B cell (primary cell): Measurements from ENCODE around the gene CCDC78. TPM values are rescaled to one million over a fixed set of nuclear protein-coding genes. Genes with fewer than 3 reads are reported as not detected.

Experiments used
- ATAC-seq: fragments of 200-7000 bp; cut with Tn5 transposase; one replicate; pipeline ENCODE4 v1.10.0; 2021; ENCODE audit warnings: low read depth, mild to moderate bottlenecking, moderate number of reproducible peaks, moderate library complexity
- CTCF ChIA-PET: fragments of 350-600 bp; sonication (Branson Sonifier 250); formaldehyde crosslinking; loops from one replicate; lab custom pipeline; 2021; ENCODE audit warnings: antibody characterized with exemption, inconsistent platforms; lab: Charles Lee
- POLR2A ChIA-PET: fragments of 350-600 bp; sonication (Branson Sonifier 250); formaldehyde crosslinking; loops from one replicate; lab custom pipeline; 2021; ENCODE audit warnings: antibody characterized with exemption; lab: Charles Lee
- DNase-seq: peaks from one replicate; pipeline ENCODE4 v3.0.0; 2013
- H2AFZ ChIP-seq: 2 replicates; pipeline ENCODE4 v1.6.1; 2012; ENCODE audit warnings: mild to moderate bottlenecking, low read depth, low read length; ENCODE audit not compliant: insufficient read depth, poor library complexity, severe bottlenecking
- H3K27ac ChIP-seq, 2 donors: 1 replicate in 1 of 2; 2 replicates in 1 of 2; pipeline ENCODE4 v1.5.1; 2012 to 2013; ENCODE audit warnings: low read length in 2 of 2, mild to moderate bottlenecking in 2 of 2, moderate library complexity in 1 of 2
- H3K27me3 ChIP-seq, 4 experiments: fragments of 200-600 bp in 1 of 4; sonication (generic) in 1 of 4; replicated peaks in 1 of 4; 1 replicate in 2 of 4; 2 replicates in 2 of 4; pipeline versions ENCODE4 v1.6.1 to v1.7.0; 2013 to 2016; ENCODE audit warnings: low read length in 3 of 4, mild to moderate bottlenecking in 2 of 4, mixed read lengths in 1 of 4, moderate library complexity in 1 of 4; ENCODE audit not compliant: insufficient read depth in 4 of 4, control insufficient read depth in 3 of 4; ENCODE audit errors: control extremely low read depth in 1 of 4
- H3K36me3 ChIP-seq, 2 experiments: replicated peaks in 1 of 2; 1 replicate in 1 of 2; 2 replicates in 1 of 2; pipeline versions ENCODE4 v1.6.1 to v1.7.1; 2013; ENCODE audit warnings: low read length in 1 of 2; ENCODE audit not compliant: insufficient read depth in 2 of 2, control insufficient read depth in 1 of 2; ENCODE audit errors: control extremely low read depth in 1 of 2, extremely low read depth in 1 of 2
- H3K4me1 ChIP-seq, 2 donors: fragments of 200-600 bp in 1 of 2; sonication (generic) in 1 of 2; 1 replicate in 1 of 2; 2 replicates in 1 of 2; pipeline versions ENCODE4 v1.5.1 to v1.6.1; 2013 to 2017; ENCODE audit warnings: low read length in 2 of 2; ENCODE audit not compliant: control insufficient read depth in 2 of 2, insufficient read depth in 2 of 2
- H3K4me2 ChIP-seq: replicated peaks from 2 replicates; pipeline ENCODE3; 2012; ENCODE audit warnings: mild to moderate bottlenecking, low read depth, low read length; ENCODE audit not compliant: poor library complexity, severe bottlenecking
- H3K4me3 ChIP-seq, 5 experiments: fragments of 200-600 bp in 1 of 5; sonication (generic) in 1 of 5; 1 replicate in 3 of 5; 2 replicates in 2 of 5; pipeline versions ENCODE4 v1.5.1 to v1.7.0; 2011 to 2016; ENCODE audit warnings: low read length in 4 of 5, mild to moderate bottlenecking in 4 of 5, low read depth in 2 of 5, control low read depth in 1 of 5, moderate library complexity in 1 of 5; ENCODE audit not compliant: insufficient read depth in 1 of 5; ENCODE audit errors: control extremely low read depth in 1 of 5, extremely low read depth in 1 of 5
- H3K79me2 ChIP-seq: fragments of 200-600 bp; sonication (generic); one replicate; pipeline ENCODE4 v1.6.0; 2016; ENCODE audit warnings: low read length; ENCODE audit not compliant: control insufficient read depth, insufficient read depth
- H3K9ac ChIP-seq: fragments of 200-600 bp; sonication (generic); 2 replicates; pipeline ENCODE4 v1.6.1; 2017; ENCODE audit warnings: mild to moderate bottlenecking, low read length, moderate library complexity
- H3K9me3 ChIP-seq, 3 donors: one replicate each; pipeline versions ENCODE4 v1.6.1 to v1.7.1; 2013; ENCODE audit warnings: low read length in 2 of 3; ENCODE audit not compliant: control insufficient read depth in 2 of 3, insufficient read depth in 1 of 3; ENCODE audit errors: control extremely low read depth in 1 of 3
- H4K20me1 ChIP-seq: 2 replicates; pipeline ENCODE4 v1.6.0; 2012; ENCODE audit warnings: mild to moderate bottlenecking, low read length; ENCODE audit not compliant: insufficient read depth, control insufficient read depth, poor library complexity, severe bottlenecking
- H3K27ac Mint-ChIP-seq: one replicate; pipeline ENCODE4 v1.8.0; 2021; ENCODE audit warnings: mixed read lengths
- H3K27me3 Mint-ChIP-seq: one replicate; pipeline ENCODE4 v1.8.0; 2021; ENCODE audit warnings: mixed read lengths
- H3K4me1 Mint-ChIP-seq: one replicate; pipeline ENCODE4 v1.8.0; 2021; ENCODE audit warnings: mixed read lengths
- H3K4me3 Mint-ChIP-seq: one replicate; pipeline ENCODE4 v1.8.0; 2021; ENCODE audit warnings: mixed read lengths
- H3K9me3 Mint-ChIP-seq: one replicate; pipeline ENCODE4 v1.8.0; 2022; ENCODE audit warnings: mixed read lengths; ENCODE audit not compliant: insufficient read depth
- WGBS: methylation state at CpG from one replicate; pipeline ENCODE4 v1.1.5; 2013; ENCODE audit warnings: missing lambda C conversion rate; ENCODE audit not compliant: insufficient coverage; 5-methylcytosine and 5-hydroxymethylcytosine counted together
- intact Hi-C: fragments of 100-400 bp; cut with micrococcal nuclease; formaldehyde crosslinking; loops from one replicate; pipeline ENCODE4 v1.10.0; 2022
- polyA plus RNA-seq: library from polyadenylated mRNA; depleted of rRNA; stranded (reverse); fragments of >200 nt; gene quantifications from 2 replicates; pipeline ENCODE4 v1.2.3, GENCODE V29; 2012
- total RNA-seq, 2 donors: library from RNA; stranded (reverse); fragments of 120-200 nt in 1 of 2; gene quantifications; 1 replicate in 1 of 2; 2 replicates in 1 of 2; pipeline versions ENCODE4 v1.2.3 to v1.2.4, GENCODE V29; 2013 to 2022
- TF ChIP-seq, protein P1 (sequence below): fragments of 200-600 bp; IDR thresholded peaks from one replicate; pipeline ENCODE4 v1.8.0; 2022; ENCODE audit warnings: antibody characterized with exemption, mild to moderate bottlenecking

CCDC78 gene
- total and polyA plus RNA-seq, 2 donors (not counting 1 experiment from before 2014, with no cell fraction given): 11.8 to 34.2 TPM

DNA sequence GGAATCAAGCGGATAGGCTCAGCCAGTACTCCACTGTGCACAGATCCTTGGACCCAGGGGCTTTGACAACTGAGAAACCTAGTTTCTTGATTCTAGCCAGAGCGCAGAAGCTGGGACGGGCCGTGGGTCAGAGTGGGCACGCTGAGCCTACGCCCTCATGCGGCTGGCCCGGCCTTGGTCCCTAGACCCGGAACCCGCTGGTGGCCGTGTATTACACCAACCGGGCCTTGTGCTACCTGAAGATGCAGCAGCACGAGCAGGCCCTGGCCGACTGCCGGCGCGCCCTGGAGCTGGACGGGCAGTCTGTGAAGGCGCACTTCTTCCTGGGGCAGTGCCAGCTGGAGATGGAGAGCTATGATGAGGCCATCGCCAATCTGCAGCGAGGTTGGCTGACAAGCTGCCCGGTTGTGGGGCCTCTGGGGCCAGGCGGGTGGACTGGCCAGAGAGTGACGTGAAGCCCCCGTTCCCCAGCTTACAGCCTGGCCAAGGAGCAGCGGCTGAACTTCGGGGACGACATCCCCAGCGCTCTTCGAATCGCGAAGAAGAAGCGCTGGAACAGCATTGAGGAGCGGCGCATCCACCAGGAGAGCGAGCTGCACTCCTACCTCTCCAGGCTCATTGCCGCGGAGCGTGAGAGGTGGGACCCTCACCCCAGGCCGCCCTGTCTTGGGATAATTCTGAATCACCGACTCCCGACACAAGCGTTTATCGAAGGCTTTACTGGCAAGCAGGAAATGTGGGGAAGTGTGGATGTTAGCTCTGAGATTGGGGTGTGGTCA, 45.1 kb downstream of the CCDC78 start:
- CTCF ChIA-PET: interaction anchor here (0.8 to 1.4 kb wide), 3 partner anchors 9 to 45 kb away, joined by 3 to 7 read pairs (median 3); partner anchors contain the start of genes METTL26, RHOT2 and WDR24
- peaks cover 28 to 63% of the 10 kb centered on the region in 2 donors for H3K4me1 ChIP-seq
- peaks cover 31% of the 10 kb centered on the region for H4K20me1 ChIP-seq

More for the DNA sequence above, 45.1 kb downstream of the CCDC78 start:
- Histone ChIP-seq H2AFZ (peak overlapping the region; percentile 85), H3K27ac (peak overlapping the region in 1 of 2 donors; percentile 81), H3K27me3 (peaks cover 0 to 13% (median 5%) of the 10 kb centered on the region in 4 experiments), H3K36me3 (peaks cover 0 to 17% of the 10 kb centered on the region in 2 experiments), H3K9me3 (peaks cover 0 to 7% (median 0%) of the 10 kb centered on the region in 3 donors), H3K79me2 (peaks cover 33% of the 10 kb centered on the region), H3K4me3 (peak overlapping the region; percentile 22 to 84 (median 65)), H3K9ac (peak overlapping the region; percentile 67), H3K4me2 (peak overlapping the region; percentile 99)
- Mint-ChIP-seq H3K4me3 (peak overlapping the region; percentile 80), H3K27ac (peak overlapping the region; percentile 65), H3K9me3 (no peaks in the 10 kb centered on the region), H3K27me3 (no peaks in the 10 kb centered on the region), H3K4me1 (peaks cover 39% of the 10 kb centered on the region)
- WGBS: 56% methylated on average over 44 of the region's 44 CpGs
- ATAC-seq: no peak
- TF ChIP-seq, protein P1, sequence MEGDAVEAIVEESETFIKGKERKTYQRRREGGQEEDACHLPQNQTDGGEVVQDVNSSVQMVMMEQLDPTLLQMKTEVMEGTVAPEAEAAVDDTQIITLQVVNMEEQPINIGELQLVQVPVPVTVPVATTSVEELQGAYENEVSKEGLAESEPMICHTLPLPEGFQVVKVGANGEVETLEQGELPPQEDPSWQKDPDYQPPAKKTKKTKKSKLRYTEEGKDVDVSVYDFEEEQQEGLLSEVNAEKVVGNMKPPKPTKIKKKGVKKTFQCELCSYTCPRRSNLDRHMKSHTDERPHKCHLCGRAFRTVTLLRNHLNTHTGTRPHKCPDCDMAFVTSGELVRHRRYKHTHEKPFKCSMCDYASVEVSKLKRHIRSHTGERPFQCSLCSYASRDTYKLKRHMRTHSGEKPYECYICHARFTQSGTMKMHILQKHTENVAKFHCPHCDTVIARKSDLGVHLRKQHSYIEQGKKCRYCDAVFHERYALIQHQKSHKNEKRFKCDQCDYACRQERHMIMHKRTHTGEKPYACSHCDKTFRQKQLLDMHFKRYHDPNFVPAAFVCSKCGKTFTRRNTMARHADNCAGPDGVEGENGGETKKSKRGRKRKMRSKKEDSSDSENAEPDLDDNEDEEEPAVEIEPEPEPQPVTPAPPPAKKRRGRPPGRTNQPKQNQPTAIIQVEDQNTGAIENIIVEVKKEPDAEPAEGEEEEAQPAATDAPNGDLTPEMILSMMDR: no peak
- POLR2A ChIA-PET: interaction anchor here (0.8 to 1.1 kb wide), 2 partner anchors 9 to 155 kb away, joined by 3 to 6 read pairs; partner anchors contain the start of gene WDR24
- intact Hi-C loops: loop anchor here (5.0 kb wide), 1 partner anchor 41 kb away; the partner anchor contains the start of gene ANTKMT
- DNase-seq: peak; percentile 51
